GM19372 (cell line): Measurements from ENCODE around the gene MED26.
A peak's percentile ranks its signal among the peaks of the same experiment; 100 is the strongest.
"Not testable (repeated sequence)": the region's sequence is repeated elsewhere in the genome, so short reads cannot be mapped to it uniquely, and the experiment has no call there.

ENCODE experiments used
- ATAC-seq: cut with Tn5 transposase; IDR thresholded peaks from one replicate; pipeline ENCODE4 v1.9.1; 2021; ENCODE audit warnings: mild to moderate bottlenecking, low read depth, moderate library complexity; ENCODE audit not compliant: unreplicated experiment

The MED26 gene

GRCh38 chr19:16628183-16628983 lies at the start of gene MED26:
Gene MED26, minus strand, starts transcription at chr19:16628204. Its CDS starts 261 bp downstream, at chr19:16627943.
- peak; percentile 80 for ATAC-seq

GRCh38 chr19:16677055-16677454 lies 49.1 kb upstream of the MED26 start:
- no peak for ATAC-seq

- ATAC-seq = no peak
These were observed 48.2 kb upstream of the MED26 start for GRCh38 chr19:16676101-16676798.

- ATAC-seq = not testable (repeated sequence)
These were observed 45.8 kb upstream of the MED26 start for GRCh38 chr19:16673839-16674238.

- ATAC-seq = no peak
These were observed 45.2 kb upstream of the MED26 start for GRCh38 chr19:16673231-16673630.

GRCh38 chr19:16671652-16672274 lies 43.8 kb upstream of the MED26 start:
- no peak for ATAC-seq

GRCh38 chr19:16670291-16670690 lies 42.3 kb upstream of the MED26 start:
- no peak for ATAC-seq

GRCh38 chr19:16668702-16669101 lies 40.7 kb upstream of the MED26 start:
- not testable (repeated sequence) for ATAC-seq

- ATAC-seq = no peak
These were observed 40.2 kb upstream of the MED26 start for GRCh38 chr19:16668176-16668575.

- no peak for ATAC-seq
These were observed 33.6 kb upstream of the MED26 start for GRCh38 chr19:16661480-16662034.

- ATAC-seq = no peak
These were observed 32.9 kb upstream of the MED26 start, which contains the start of gene TMEM38A for GRCh38 chr19:16660763-16661479. Gene TMEM38A, plus strand, starts transcription at chr19:16661139. Its CDS starts 79 bp downstream, at chr19:16661218.

GRCh38 chr19:16659832-16660708 lies 32.1 kb upstream of the MED26 start, which contains the start of gene SMIM7:
Gene SMIM7, minus strand, starts transcription at chr19:16660144. Its CDS starts 34 bp downstream, at chr19:16660110.
- peak; percentile 88 for ATAC-seq

GRCh38 chr19:16659464-16659831 lies 31.4 kb upstream of the MED26 start:
- no peak for ATAC-seq

GRCh38 chr19:16657384-16657783 lies 29.4 kb upstream of the MED26 start:
- ATAC-seq = no peak

- no peak for ATAC-seq
These were observed 27.7 kb upstream of the MED26 start for GRCh38 chr19:16655727-16656126.

- ATAC-seq = no peak
These were observed 26.6 kb upstream of the MED26 start for GRCh38 chr19:16654627-16655026.

GRCh38 chr19:16654140-16654539 lies 26.1 kb upstream of the MED26 start:
- ATAC-seq = no peak

GRCh38 chr19:16652854-16653253 lies 24.9 kb upstream of the MED26 start:
- no peak for ATAC-seq
